ENCODE measurements around the gene ZMIZ2.

- TF ChIP-seq YY1 (IDR thresholded peaks at IDR 0.05; ENCODE audit: extremely low read depth, insufficient replicate concordance, low read depth, low read length), result no peak
- TF ChIP-seq EGR1 (IDR thresholded peaks at IDR 0.05; ENCODE audit: low read depth), result no peak
- no peak for TF ChIP-seq ZNF274 (IDR thresholded peaks at IDR 0.05; ENCODE audit: low read depth, low read length)
- TF ChIP-seq CTCF (IDR thresholded peaks at IDR 0.05 in 2 of 3, conservative IDR thresholded peaks at IDR 0.05 in 1 of 3; ENCODE audit: borderline replicate concordance in 1 of 3, insufficient read depth in 1 of 3, low read depth in 2 of 3, low read length in 2 of 3), result no peak
- TF ChIP-seq REST (IDR thresholded peaks at IDR 0.05; ENCODE audit: low read depth), result no peak
- TF ChIP-seq JUND (IDR thresholded peaks at IDR 0.05), result no peak
- TF ChIP-seq POLR2A (IDR thresholded peaks at IDR 0.05; ENCODE audit: borderline replicate concordance, extremely low read depth, insufficient read depth, insufficient read length), result no peak
- no peak for TF ChIP-seq SRF (IDR thresholded peaks at IDR 0.05; ENCODE audit: low read depth)
- TF ChIP-seq EZH2 (IDR thresholded peaks at IDR 0.05), result no peak
These were observed 11.8 kb upstream of the ZMIZ2 start for GRCh38 chr7:44736896-44737295.

Measured in HCT116 (cell line).